Measurements from ENCODE around the gene MYOC. TPM values are rescaled to one million over a fixed set of nuclear protein-coding genes. Genes with fewer than 3 reads are reported as not detected.

MYOC gene
- total RNA-seq, 1 donor from 2014 or later, result not detected

- ATAC-seq (ENCODE audit: low read depth) (no peak), DNase-seq (no peak)
- Mint-ChIP-seq H3K27me3 (peaks cover 4% of the 10 kb centered on the region), H3K9me3 (no peaks in the 10 kb centered on the region), H3K36me3 (ENCODE audit: low read depth) (no peaks in the 10 kb centered on the region), H3K4me1 (peaks cover 4% of the 10 kb centered on the region), H3K27ac (no peak overlapping the region), H3K4me3 (no peak overlapping the region)
- ChIA-PET CTCF (no interaction called here), POLR2A (no interaction called here)
- TF ChIP-seq CTCF (IDR thresholded peaks at IDR 0.05), result no peak
- intact Hi-C loops (cut with micrococcal nuclease), result no loop called here
These were observed 11.2 kb downstream of the MYOC start for GRCh38 chr1:171641076-171641864.

GRCh38 chr1:171640225-171640624 lies 12.3 kb downstream of the MYOC start:
- Mint-ChIP-seq H3K27me3 (peaks cover 4% of the 10 kb centered on the region), H3K27ac (no peak overlapping the region), H3K9me3 (no peaks in the 10 kb centered on the region), H3K36me3 (ENCODE audit: low read depth) (no peaks in the 10 kb centered on the region), H3K4me3 (no peak overlapping the region), H3K4me1 (peaks cover 4% of the 10 kb centered on the region)
- intact Hi-C loops (cut with micrococcal nuclease), result no loop called here
- POLR2A ChIA-PET, result no interaction called here
- ATAC-seq (ENCODE audit: low read depth), result no peak
- DNase-seq, result no peak
- TF ChIP-seq CTCF (IDR thresholded peaks at IDR 0.05), result no peak
- CTCF ChIA-PET, result no interaction called here

- H3K27me3 Mint-ChIP-seq, result peaks cover 4% of the 10 kb centered on the region
- TF ChIP-seq CTCF (IDR thresholded peaks at IDR 0.05), result no peak
- H3K4me1 Mint-ChIP-seq, result no peaks in the 10 kb centered on the region
- no peaks in the 10 kb centered on the region for H3K36me3 Mint-ChIP-seq (ENCODE audit: low read depth)
- H3K9me3 Mint-ChIP-seq, result no peaks in the 10 kb centered on the region
- ChIA-PET POLR2A (no interaction called here), CTCF (no interaction called here)
- no peak overlapping the region for H3K4me3 Mint-ChIP-seq
- intact Hi-C loops (cut with micrococcal nuclease), result no loop called here
- ATAC-seq (ENCODE audit: low read depth) (no peak), DNase-seq (no peak)
- no peak overlapping the region for H3K27ac Mint-ChIP-seq
These were observed 14.4 kb downstream of the MYOC start for GRCh38 chr1:171637928-171638576.

- Mint-ChIP-seq H3K9me3 (no peaks in the 10 kb centered on the region), H3K4me3 (no peak overlapping the region), H3K27ac (no peak overlapping the region), H3K36me3 (ENCODE audit: low read depth) (no peaks in the 10 kb centered on the region), H3K27me3 (peaks cover 4% of the 10 kb centered on the region), H3K4me1 (no peaks in the 10 kb centered on the region)
- no peak for TF ChIP-seq CTCF (IDR thresholded peaks at IDR 0.05)
- intact Hi-C loops (cut with micrococcal nuclease), result no loop called here
- ChIA-PET POLR2A (no interaction called here), CTCF (no interaction called here)
- ATAC-seq (ENCODE audit: low read depth), result no peak
- no peak for DNase-seq
These were observed 16.3 kb downstream of the MYOC start for GRCh38 chr1:171636141-171636540.

GRCh38 chr1:171635661-171636060 lies 16.8 kb downstream of the MYOC start:
- TF ChIP-seq CTCF (IDR thresholded peaks at IDR 0.05), result no peak
- H3K27ac Mint-ChIP-seq, result no peak overlapping the region

More at GRCh38 chr1:171635661-171636060, 16.8 kb downstream of the MYOC start:
- H3K4me1 Mint-ChIP-seq, result no peaks in the 10 kb centered on the region
- CTCF ChIA-PET, result no interaction called here
- POLR2A ChIA-PET, result no interaction called here
- H3K36me3 Mint-ChIP-seq (ENCODE audit: low read depth), result no peaks in the 10 kb centered on the region
- intact Hi-C loops (cut with micrococcal nuclease), result no loop called here
- ATAC-seq (ENCODE audit: low read depth) (no peak), DNase-seq (no peak)
- H3K27me3 Mint-ChIP-seq, result peaks cover 5% of the 10 kb centered on the region
- no peaks in the 10 kb centered on the region for H3K9me3 Mint-ChIP-seq
- H3K4me3 Mint-ChIP-seq, result no peak overlapping the region

Measured in activated B cell treated with CpG ODN at 0.5 μM for 24 hours (primary cell).